Mesenchymal stem cell (in vitro differentiated cells and primary cell): ENCODE data around the gene KAT14.
"Not testable (repeated sequence)": the region's sequence is repeated elsewhere in the genome, so short reads cannot be mapped to it uniquely, and the experiment has no call there.

Source experiments
- DNase-seq: peaks from one replicate; pipeline ENCODE4 v3.0.0-alpha.2; 2013
- H2AFZ ChIP-seq: one replicate; pipeline ENCODE4 v1.6.1; 2013; ENCODE audit warnings: low read depth, mild to moderate bottlenecking, control low read depth, inconsistent platforms, low read length, moderate library complexity
- H2AK5ac ChIP-seq: 2 replicates; pipeline ENCODE4 v1.6.1; 2013; ENCODE audit warnings: low read length, moderate library complexity, mild to moderate bottlenecking, inconsistent platforms; ENCODE audit not compliant: severe bottlenecking
- H2BK120ac ChIP-seq: one replicate; pipeline ENCODE4 v1.6.1; 2013; ENCODE audit warnings: low read depth, mild to moderate bottlenecking, inconsistent platforms, low read length, moderate library complexity
- H2BK12ac ChIP-seq, 2 experiments: one replicate each; pipeline ENCODE4 v1.6.1; 2013; ENCODE audit warnings: inconsistent platforms in 2 of 2, low read length in 2 of 2, mild to moderate bottlenecking in 2 of 2, moderate library complexity in 2 of 2, control low read depth in 1 of 2
- H2BK15ac ChIP-seq: one replicate; pipeline ENCODE4 v1.6.1; 2013; ENCODE audit warnings: mild to moderate bottlenecking, low read depth, inconsistent platforms; ENCODE audit not compliant: poor library complexity, severe bottlenecking
- H2BK5ac ChIP-seq: 2 replicates; pipeline ENCODE4 v1.6.1; 2013; ENCODE audit warnings: low read depth, mild to moderate bottlenecking, low read length, control low read depth, inconsistent platforms; ENCODE audit not compliant: poor library complexity, severe bottlenecking
- H3K14ac ChIP-seq, 2 experiments: one replicate each; pipeline ENCODE4 v1.6.1; 2013; ENCODE audit warnings: inconsistent platforms in 2 of 2, low read length in 2 of 2, control low read depth in 1 of 2, mild to moderate bottlenecking in 1 of 2, moderate library complexity in 1 of 2
- H3K18ac ChIP-seq, 2 experiments: one replicate each; pipeline ENCODE4 v1.6.1; 2013; ENCODE audit warnings: inconsistent platforms in 2 of 2, low read length in 2 of 2, control low read depth in 1 of 2, low read depth in 1 of 2, mild to moderate bottlenecking in 1 of 2
- H3K23ac ChIP-seq, 2 experiments: one replicate each; pipeline ENCODE4 v1.6.1; 2013; ENCODE audit warnings: inconsistent platforms in 2 of 2, low read length in 2 of 2, mild to moderate bottlenecking in 2 of 2, moderate library complexity in 2 of 2, control low read depth in 1 of 2
- H3K27ac ChIP-seq: 2 replicates; pipeline ENCODE4 v1.5.1; 2013; ENCODE audit warnings: mild to moderate bottlenecking, moderate library complexity, low read length, control low read depth, inconsistent platforms; ENCODE audit not compliant: poor library complexity, severe bottlenecking
- H3K27me3 ChIP-seq, 2 experiments: 2 replicates each; pipeline versions ENCODE4 v1.6.1 to v1.7.0; 2013; ENCODE audit warnings: low read length in 2 of 2, mild to moderate bottlenecking in 2 of 2, moderate library complexity in 2 of 2, control low read depth in 1 of 2, inconsistent platforms in 1 of 2; ENCODE audit not compliant: control insufficient read depth in 1 of 2, insufficient read depth in 1 of 2
- H3K36me3 ChIP-seq, 2 experiments: 2 replicates each; pipeline versions ENCODE4 v1.6.1 to v1.7.0; 2013; ENCODE audit warnings: low read length in 2 of 2, control low read depth in 1 of 2, inconsistent platforms in 1 of 2, low read depth in 1 of 2, mild to moderate bottlenecking in 1 of 2; ENCODE audit not compliant: insufficient read depth in 2 of 2, control insufficient read depth in 1 of 2
- H3K4ac ChIP-seq, 2 experiments: one replicate each; pipeline ENCODE4 v1.6.1; 2013; ENCODE audit warnings: inconsistent platforms in 2 of 2, low read length in 2 of 2, mild to moderate bottlenecking in 2 of 2, moderate library complexity in 2 of 2, control low read depth in 1 of 2, low read depth in 1 of 2
- H3K4me1 ChIP-seq: 2 replicates; pipeline ENCODE4 v1.6.1; 2013; ENCODE audit warnings: low read depth, low read length, control low read depth; ENCODE audit not compliant: control insufficient read depth, insufficient read depth
- H3K4me2 ChIP-seq: 2 replicates; pipeline ENCODE4 v1.6.1; 2013; ENCODE audit warnings: low read length, mild to moderate bottlenecking, inconsistent platforms; ENCODE audit not compliant: poor library complexity, severe bottlenecking
- H3K4me3 ChIP-seq, 2 experiments: 2 replicates each; pipeline versions ENCODE4 v1.5.1 to v1.7.0; 2013; ENCODE audit warnings: low read length in 2 of 2, mild to moderate bottlenecking in 2 of 2, control low read depth in 1 of 2, low read depth in 1 of 2; ENCODE audit not compliant: insufficient read depth in 1 of 2
- H3K79me1 ChIP-seq: replicated peaks from 2 replicates; pipeline ENCODE4 v1.6.1; 2013; ENCODE audit warnings: mild to moderate bottlenecking, control low read depth, low read length, inconsistent platforms; ENCODE audit not compliant: poor library complexity, severe bottlenecking
- H3K9ac ChIP-seq: 2 replicates; pipeline ENCODE4 v1.7.0; 2013; ENCODE audit warnings: mild to moderate bottlenecking, low read length, moderate library complexity
- H3K9me3 ChIP-seq: 2 replicates; pipeline ENCODE4 v1.7.0; 2013; ENCODE audit warnings: mild to moderate bottlenecking, low read length; ENCODE audit not compliant: control insufficient read depth
- H4K8ac ChIP-seq: one replicate; pipeline ENCODE4 v1.6.1; 2013; ENCODE audit warnings: inconsistent platforms, mild to moderate bottlenecking, low read length, moderate library complexity
- H4K91ac ChIP-seq: one replicate; pipeline ENCODE4 v1.6.1; 2013; ENCODE audit warnings: mild to moderate bottlenecking, low read length, inconsistent platforms
- WGBS: methylation state at CpG from one replicate; pipeline ENCODE4 v1.1.7; 2013; ENCODE audit warnings: mixed read lengths; 5-methylcytosine and 5-hydroxymethylcytosine counted together

Gene KAT14

GRCh38 chr20:18103497-18103896 lies 34.2 kb upstream of the KAT14 start:
- no peak overlapping the region for H3K4me3 ChIP-seq
- H2AFZ ChIP-seq: no peak overlapping the region
- no peaks in the 10 kb centered on the region for H3K36me3 ChIP-seq
- no peak overlapping the region for H4K91ac ChIP-seq
- no peak overlapping the region for H3K14ac ChIP-seq
- no peak overlapping the region for H3K18ac ChIP-seq
- H3K79me1 ChIP-seq: no peaks in the 10 kb centered on the region
- H3K4me1 ChIP-seq: no peaks in the 10 kb centered on the region
- no peak overlapping the region for H3K23ac ChIP-seq
- no CpG with 5 or more reads among the region's 1 CpG for WGBS
- no peak overlapping the region for H2BK5ac ChIP-seq
- H3K4me2 ChIP-seq: no peak overlapping the region
- no peak overlapping the region for H2BK120ac ChIP-seq
- H3K9ac ChIP-seq: no peak overlapping the region
- H3K27ac ChIP-seq: no peak overlapping the region
- no peak overlapping the region for H2BK15ac ChIP-seq
- DNase-seq: no peak
- H2BK12ac ChIP-seq: no peak overlapping the region
- H2AK5ac ChIP-seq: no peak overlapping the region
- H3K27me3 ChIP-seq: peaks cover 8 to 16% of the 10 kb centered on the region in 2 experiments
- no peaks in the 10 kb centered on the region for H3K9me3 ChIP-seq
- H3K4ac ChIP-seq: no peak overlapping the region
- no peak overlapping the region for H4K8ac ChIP-seq

- H2BK12ac ChIP-seq: no peak overlapping the region
- no peaks in the 10 kb centered on the region for H3K4me1 ChIP-seq
- no peak for DNase-seq
- H4K8ac ChIP-seq: no peak overlapping the region
- H3K9ac ChIP-seq: no peak overlapping the region
- no peak overlapping the region for H2BK120ac ChIP-seq
- no peak overlapping the region for H2AK5ac ChIP-seq
- H3K14ac ChIP-seq: no peak overlapping the region
- no peak overlapping the region for H3K27ac ChIP-seq
- H4K91ac ChIP-seq: no peak overlapping the region
- H3K27me3 ChIP-seq: peaks cover 0 to 4% of the 10 kb centered on the region in 2 experiments
- no peaks in the 10 kb centered on the region for H3K36me3 ChIP-seq
- H2BK5ac ChIP-seq: no peak overlapping the region
- no peak overlapping the region for H3K23ac ChIP-seq
- H3K18ac ChIP-seq: no peak overlapping the region
- no peak overlapping the region for H2AFZ ChIP-seq
- H3K4me2 ChIP-seq: no peak overlapping the region
- H3K9me3 ChIP-seq: no peaks in the 10 kb centered on the region
- no peaks in the 10 kb centered on the region for H3K79me1 ChIP-seq
- WGBS: 66% methylated on average over 2 of the region's 2 CpGs
- H3K4me3 ChIP-seq: no peak overlapping the region
- no peak overlapping the region for H2BK15ac ChIP-seq
- H3K4ac ChIP-seq: no peak overlapping the region
Measured at GRCh38 chr20:18108326-18108725, 29.3 kb upstream of the KAT14 start.

GRCh38 chr20:18128574-18128973 lies 9.1 kb upstream of the KAT14 start:
- H3K14ac ChIP-seq, H2BK5ac ChIP-seq, H2BK120ac ChIP-seq, H4K8ac ChIP-seq, DNase-seq, H3K23ac ChIP-seq, H2AK5ac ChIP-seq, H4K91ac ChIP-seq, H3K18ac ChIP-seq, H3K9me3 ChIP-seq, H3K36me3 ChIP-seq, H3K4me2 ChIP-seq, H2BK15ac ChIP-seq, H3K4me3 ChIP-seq, H3K27ac ChIP-seq, H3K27me3 ChIP-seq, H3K4me1 ChIP-seq, H3K79me1 ChIP-seq, H2BK12ac ChIP-seq, H3K9ac ChIP-seq, H3K4ac ChIP-seq, H2AFZ ChIP-seq: not testable (repeated sequence)
- WGBS: 80% methylated on average over 1 of the region's 1 CpG

- DNase-seq: no peak
- H2BK120ac ChIP-seq: no peak overlapping the region
Measured at GRCh38 chr20:18132663-18133062, 5.0 kb upstream of the KAT14 start.

More at GRCh38 chr20:18132663-18133062, 5.0 kb upstream of the KAT14 start:
- WGBS: no CpG with 5 or more reads among the region's 1 CpG
- H3K4ac ChIP-seq: no peak overlapping the region
- H3K4me2 ChIP-seq: no peak overlapping the region
- no peak overlapping the region for H2BK5ac ChIP-seq
- H3K4me3 ChIP-seq: no peak overlapping the region
- no peak overlapping the region for H3K9ac ChIP-seq
- no peak overlapping the region for H4K91ac ChIP-seq
- no peak overlapping the region for H2BK15ac ChIP-seq
- H3K4me1 ChIP-seq: no peaks in the 10 kb centered on the region
- H3K9me3 ChIP-seq: no peaks in the 10 kb centered on the region
- H3K27me3 ChIP-seq: peaks cover 0 to 3% of the 10 kb centered on the region in 2 experiments
- no peak overlapping the region for H2AK5ac ChIP-seq
- H3K18ac ChIP-seq: no peak overlapping the region
- no peak overlapping the region for H2BK12ac ChIP-seq
- no peak overlapping the region for H2AFZ ChIP-seq
- H4K8ac ChIP-seq: no peak overlapping the region
- H3K79me1 ChIP-seq: no peaks in the 10 kb centered on the region
- no peak overlapping the region for H3K14ac ChIP-seq
- no peak overlapping the region for H3K23ac ChIP-seq
- no peak overlapping the region for H3K27ac ChIP-seq
- no peaks in the 10 kb centered on the region for H3K36me3 ChIP-seq
